HG03103 (cell line): ENCODE measurements around the gene HOXB1.

Experiments
- ATAC-seq: cut with Tn5 transposase; IDR thresholded peaks from one replicate; pipeline ENCODE4 v1.9.1; 2021; ENCODE audit warnings: low read depth; ENCODE audit not compliant: unreplicated experiment

The HOXB1 gene

GRCh38 chr17:48567646-48568354 lies 37.0 kb upstream of the HOXB1 start:
- ATAC-seq = no peak

GRCh38 chr17:48567209-48567608 lies 36.4 kb upstream of the HOXB1 start:
- no peak for ATAC-seq

DNA sequence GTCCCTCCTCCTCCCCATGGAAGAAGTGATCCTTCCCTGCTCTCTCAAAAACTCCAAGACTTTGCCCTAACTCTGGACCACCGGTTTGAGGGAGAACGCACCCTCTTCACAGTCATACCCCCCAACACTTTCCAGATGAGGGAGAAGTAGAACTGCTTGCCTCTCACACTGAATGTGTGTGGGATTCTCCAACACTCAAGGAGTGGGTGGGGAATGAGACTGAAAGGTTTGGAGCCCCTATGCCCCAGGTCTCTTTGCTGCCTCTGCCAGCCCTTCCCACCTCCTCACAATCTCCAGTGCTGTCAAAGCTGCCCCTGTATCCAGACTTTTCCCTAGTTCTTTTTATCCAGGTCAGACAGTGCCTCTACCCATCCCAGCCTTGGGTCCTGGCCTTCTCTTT lies 35.9 kb upstream of the HOXB1 start:
- no peak for ATAC-seq

DNA sequence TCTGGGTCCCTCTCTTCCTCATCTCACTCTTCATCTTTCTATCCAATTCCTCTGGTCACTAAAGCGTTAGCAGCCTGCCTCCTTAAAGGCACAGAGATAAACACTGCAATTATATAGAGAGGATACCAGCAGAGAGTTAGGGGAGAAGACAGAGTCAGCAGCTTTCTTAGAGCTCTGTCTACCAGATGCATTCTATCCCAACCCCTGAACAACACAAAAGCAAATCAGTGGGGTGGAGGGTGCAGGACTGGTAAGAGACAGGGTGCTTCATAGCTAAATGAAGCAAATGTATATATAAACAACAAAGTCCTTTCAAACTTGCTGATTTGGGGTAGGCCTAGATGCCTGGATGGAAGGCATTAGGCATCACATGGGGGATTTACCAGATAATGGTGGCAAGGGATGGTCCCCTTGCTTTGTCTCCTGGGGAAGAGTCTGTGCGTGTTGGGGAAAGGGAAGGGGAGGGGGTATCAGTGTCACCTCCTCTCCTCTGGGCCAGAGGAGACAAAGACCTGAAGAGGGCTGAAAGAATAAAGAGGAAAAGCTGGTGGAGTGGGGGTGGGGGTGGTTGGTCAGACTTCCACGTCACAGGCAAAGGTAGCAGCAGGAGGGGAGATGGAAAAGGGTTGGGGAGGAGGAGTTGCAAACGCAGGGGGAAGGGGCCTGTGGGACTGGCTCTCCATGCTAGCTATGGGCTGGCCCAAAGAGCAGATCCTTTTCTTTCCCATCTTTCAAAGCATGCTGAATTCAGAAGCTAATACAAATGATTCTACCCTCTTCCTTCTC lies 35.3 kb upstream of the HOXB1 start:
- ATAC-seq = no peak

DNA sequence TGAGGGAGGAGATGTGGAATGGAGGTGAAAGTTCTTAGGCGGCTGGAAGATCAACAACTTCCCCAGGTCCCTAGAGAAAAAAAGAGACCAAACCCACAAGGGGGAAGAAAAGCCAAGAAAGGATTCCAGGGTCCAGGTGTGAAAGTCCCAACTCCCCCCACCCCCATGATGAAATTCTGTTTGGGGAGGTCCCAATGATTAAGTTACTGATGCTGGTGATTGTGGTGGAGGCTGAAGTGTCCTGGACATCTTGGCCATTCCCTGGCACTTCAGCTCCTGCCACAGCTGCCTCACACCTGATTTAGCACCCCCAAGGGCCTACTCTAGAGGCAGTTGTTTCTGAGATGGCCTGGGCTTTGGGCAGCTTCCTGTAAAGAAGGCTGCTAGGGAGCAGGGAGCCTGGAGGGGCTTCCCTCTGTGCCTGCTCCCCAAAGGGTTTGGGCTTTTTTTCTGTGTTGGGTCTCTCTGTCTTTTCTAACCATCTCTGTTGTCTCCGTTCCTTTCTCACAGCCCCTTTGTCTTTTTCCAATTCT lies 34.3 kb upstream of the HOXB1 start:
- no peak for ATAC-seq

- ATAC-seq = no peak
Observed at GRCh38 chr17:48564188-48565021, 33.6 kb upstream of the HOXB1 start.

- ATAC-seq = no peak
Observed at GRCh38 chr17:48563867-48564187, 33.0 kb upstream of the HOXB1 start.

GRCh38 chr17:48563385-48563838 lies 32.6 kb upstream of the HOXB1 start:
- no peak for ATAC-seq

GRCh38 chr17:48562934-48563333 lies 32.1 kb upstream of the HOXB1 start:
- ATAC-seq = no peak

DNA sequence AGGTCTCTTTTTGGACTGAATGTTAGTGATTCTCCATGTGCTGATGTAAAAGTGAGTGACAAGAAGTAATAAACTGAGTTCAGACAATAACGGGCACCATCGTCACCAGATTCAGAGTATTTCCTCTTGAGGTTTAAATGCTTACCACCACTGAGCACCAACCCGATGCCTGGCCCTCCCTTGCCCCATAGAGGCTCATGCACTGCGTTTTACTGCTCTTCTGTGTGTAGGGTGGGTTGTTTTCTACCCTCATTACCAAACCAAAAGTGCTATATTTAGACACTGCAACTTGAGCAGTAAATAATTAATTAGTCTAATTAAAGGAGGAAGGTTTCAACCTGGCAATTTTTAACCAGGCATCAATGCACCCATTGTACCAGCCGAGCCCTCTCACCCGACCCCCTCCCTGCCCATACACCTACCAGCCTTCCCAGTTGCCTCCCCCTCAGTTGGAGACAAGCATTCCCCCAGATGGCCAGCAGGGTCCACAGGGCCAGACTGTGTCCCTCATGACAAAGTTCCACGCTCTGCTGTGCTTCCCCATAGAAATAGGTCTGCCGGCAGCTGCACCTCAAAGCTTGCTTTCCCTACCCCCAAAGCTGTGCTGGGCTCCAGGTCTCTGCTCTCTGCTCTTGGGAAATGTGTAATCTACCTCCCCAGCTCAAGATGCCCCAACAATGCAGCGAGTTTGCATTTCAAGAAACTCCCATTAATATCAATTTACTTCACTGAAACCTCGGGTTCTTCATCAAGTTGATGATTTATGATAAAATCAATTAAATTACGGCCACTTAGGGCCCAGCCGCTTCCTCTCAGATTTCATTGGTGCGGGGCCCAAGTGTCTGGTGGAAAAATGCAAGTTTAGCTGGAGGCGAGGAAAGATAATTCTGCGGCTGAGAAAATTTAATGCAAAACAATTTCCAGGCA lies 31.3 kb upstream of the HOXB1 start:
- no peak for ATAC-seq

GRCh38 chr17:48559840-48560817 lies 29.3 kb upstream of the HOXB1 start:
- ATAC-seq = no peak

DNA sequence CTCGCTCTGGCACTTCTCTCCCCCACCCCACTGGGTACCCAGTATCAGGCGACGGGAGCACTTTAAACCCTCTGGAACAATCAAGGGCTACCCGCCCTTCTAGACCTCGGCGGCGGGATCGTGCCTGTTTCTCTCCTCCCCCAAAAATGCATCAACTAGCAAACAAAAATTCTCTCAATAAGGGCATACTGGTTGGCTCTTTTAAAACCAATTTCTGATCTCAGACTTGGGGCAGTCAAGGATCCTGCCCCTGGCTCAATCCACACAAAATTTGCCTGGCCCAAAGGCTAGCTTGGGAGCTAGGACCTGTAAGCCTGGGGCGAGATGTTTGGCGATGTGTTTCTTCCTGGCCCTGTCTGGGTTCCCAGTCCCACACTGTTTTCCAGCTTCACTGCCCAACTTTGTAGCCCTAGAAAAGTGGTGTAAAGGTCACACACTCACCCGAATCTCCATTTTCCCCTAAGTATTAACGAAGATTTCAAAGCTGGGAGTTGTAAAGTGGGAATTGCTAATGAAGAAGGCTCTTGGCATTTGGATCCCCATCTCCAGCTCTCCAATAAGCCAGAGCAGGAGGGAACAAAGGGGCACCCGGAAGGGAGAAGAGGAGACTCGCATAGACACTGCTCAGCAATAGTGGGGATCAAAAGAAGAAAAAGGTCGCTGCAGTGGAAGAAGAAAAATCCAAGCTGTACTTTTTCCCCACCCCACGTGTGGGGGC lies 28.5 kb upstream of the HOXB1 start:
- no peak for ATAC-seq

GRCh38 chr17:48558831-48559121 lies 28.0 kb upstream of the HOXB1 start:
- ATAC-seq = no peak

DNA sequence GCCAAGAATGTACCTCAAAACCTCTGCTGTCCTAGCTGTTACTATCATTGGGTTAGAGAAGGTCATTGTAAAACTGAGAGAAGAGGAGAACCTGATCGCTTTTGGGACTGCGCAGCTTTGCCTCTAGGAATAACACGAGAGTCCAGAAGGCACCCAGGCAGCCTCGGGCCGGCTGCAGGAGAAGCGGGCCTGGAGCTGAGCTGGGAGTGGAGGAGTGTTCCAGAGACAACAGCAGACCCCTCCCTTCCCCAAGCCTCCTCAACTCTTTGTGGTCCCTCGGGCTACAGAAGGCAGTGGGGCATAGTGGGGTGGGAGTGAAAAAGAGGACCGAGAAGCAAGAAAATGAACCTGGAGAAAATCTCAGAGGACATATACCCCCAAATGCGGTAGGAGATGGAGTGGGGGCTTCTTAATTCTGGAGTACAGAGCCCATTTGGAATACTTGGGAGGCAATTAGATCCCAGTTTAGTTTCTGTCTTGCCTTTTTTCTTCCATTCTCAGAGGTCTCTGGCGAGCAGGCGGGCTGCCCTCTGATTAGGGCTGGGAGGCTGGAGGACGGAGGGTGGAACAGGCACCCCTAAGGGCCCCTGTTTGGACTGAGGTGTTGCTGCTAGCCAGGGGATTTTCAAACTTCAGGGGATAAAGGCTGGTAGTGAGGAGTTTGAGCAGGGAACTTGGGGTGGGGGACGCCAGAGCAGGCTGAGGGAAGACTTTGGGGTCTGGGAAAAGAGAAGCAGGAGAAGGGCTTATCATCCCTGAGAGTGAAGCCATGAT lies 27.4 kb upstream of the HOXB1 start:
- no peak for ATAC-seq

DNA sequence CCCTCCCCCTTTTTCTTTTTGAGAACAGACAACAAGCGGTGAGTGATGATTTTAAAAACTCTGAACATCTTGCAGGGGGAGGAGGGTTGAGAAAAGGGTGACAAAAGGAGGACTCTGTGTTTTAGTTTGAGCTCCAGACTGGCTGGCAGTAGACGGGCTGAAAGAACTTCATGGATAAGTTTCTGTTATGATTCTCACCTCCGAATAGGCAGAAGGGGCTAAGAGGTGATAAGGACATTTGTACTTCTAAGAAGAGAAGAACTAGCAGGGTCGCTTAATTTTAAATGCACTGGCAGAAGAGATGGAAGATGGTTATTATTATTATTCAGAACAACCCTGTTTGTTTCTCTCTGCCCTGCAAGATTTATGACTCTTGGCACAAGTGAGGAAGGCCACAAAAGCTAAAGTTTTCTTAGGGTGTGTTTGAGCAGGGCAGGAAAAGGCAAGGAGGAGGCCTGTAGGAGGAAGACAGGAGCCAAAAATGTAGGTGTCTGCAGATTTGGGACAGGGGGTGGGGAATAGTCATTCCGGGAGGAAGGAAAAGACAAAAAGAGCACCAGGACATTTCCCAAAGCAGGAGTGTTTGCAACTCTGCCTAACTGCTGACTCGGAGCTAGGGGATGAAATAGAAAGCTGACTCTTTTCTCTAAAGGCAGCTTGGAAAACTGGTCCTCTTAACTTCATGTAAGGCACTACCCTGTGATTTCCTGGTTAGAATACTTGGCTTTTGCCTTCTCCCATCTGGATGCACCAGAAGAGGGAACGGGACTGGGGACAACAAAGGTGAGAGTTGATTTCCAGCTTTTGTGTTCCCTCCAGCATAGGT lies 26.0 kb upstream of the HOXB1 start:
- ATAC-seq = no peak

- ATAC-seq = no peak
Observed at GRCh38 chr17:48556229-48556575, 25.4 kb upstream of the HOXB1 start.
